PFSK-1 (cell line): ENCODE data around the gene PICALM.

Experiments
- FOXP2 ChIP-seq: optimal IDR thresholded peaks from 2 replicates; pipeline ENCODE3; 2011; ENCODE audit warnings: borderline replicate concordance, control low read depth, inconsistent platforms; ENCODE audit not compliant: insufficient read depth; ENCODE audit errors: extremely low read length, extremely low read depth
- POLR2AphosphoS5 ChIP-seq: IDR thresholded peaks from 2 replicates; pipeline ENCODE4 v1.6.1; 2012; ENCODE audit warnings: low read depth, mild to moderate bottlenecking, control low read depth, low read length, moderate library complexity
- SIN3A ChIP-seq: IDR thresholded peaks from 2 replicates; pipeline ENCODE4 v1.6.1; 2012; ENCODE audit warnings: mild to moderate bottlenecking, low read length, moderate library complexity, borderline replicate concordance; ENCODE audit not compliant: insufficient read depth
- TAF1 ChIP-seq: IDR thresholded peaks from 2 replicates; pipeline ENCODE4 v1.6.1; 2012; ENCODE audit warnings: low read length, control low read depth, borderline replicate concordance; ENCODE audit not compliant: insufficient read depth
- TF ChIP-seq, protein P1 (sequence below), 2 experiments: IDR thresholded peaks; 2 replicates each; pipeline versions ENCODE4 v1.6.1 to v1.8.0; 2011 to 2012; ENCODE audit warnings: low read depth in 2 of 2, low read length in 2 of 2, control low read depth in 1 of 2, inconsistent platforms in 1 of 2, mild to moderate bottlenecking in 1 of 2, moderate library complexity in 1 of 2; ENCODE audit not compliant: insufficient read depth in 1 of 2

PICALM gene

DNA sequence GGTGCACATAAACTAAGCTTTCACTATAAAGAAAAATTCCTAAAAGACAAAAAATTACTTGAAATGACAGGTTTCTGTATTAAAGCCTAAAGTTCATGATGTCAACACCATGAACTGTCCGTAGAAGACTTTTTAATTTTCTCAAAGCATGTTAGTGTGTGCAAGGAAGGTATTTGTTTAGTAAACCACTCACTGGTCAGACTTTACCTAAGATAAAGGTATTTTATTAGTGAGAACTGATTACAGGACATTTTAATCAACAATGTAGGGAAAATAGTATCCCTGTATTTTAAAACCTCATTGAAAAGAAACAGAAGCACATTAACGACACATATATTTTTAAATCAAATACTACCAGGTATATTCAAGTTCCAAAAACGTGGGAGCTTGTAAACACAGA lies 2.9 kb downstream of the PICALM start:
- TF ChIP-seq TAF1 (no peak), SIN3A (no peak), FOXP2 (no peak), POLR2AphosphoS5 (no peak)
- TF ChIP-seq, protein P1, sequence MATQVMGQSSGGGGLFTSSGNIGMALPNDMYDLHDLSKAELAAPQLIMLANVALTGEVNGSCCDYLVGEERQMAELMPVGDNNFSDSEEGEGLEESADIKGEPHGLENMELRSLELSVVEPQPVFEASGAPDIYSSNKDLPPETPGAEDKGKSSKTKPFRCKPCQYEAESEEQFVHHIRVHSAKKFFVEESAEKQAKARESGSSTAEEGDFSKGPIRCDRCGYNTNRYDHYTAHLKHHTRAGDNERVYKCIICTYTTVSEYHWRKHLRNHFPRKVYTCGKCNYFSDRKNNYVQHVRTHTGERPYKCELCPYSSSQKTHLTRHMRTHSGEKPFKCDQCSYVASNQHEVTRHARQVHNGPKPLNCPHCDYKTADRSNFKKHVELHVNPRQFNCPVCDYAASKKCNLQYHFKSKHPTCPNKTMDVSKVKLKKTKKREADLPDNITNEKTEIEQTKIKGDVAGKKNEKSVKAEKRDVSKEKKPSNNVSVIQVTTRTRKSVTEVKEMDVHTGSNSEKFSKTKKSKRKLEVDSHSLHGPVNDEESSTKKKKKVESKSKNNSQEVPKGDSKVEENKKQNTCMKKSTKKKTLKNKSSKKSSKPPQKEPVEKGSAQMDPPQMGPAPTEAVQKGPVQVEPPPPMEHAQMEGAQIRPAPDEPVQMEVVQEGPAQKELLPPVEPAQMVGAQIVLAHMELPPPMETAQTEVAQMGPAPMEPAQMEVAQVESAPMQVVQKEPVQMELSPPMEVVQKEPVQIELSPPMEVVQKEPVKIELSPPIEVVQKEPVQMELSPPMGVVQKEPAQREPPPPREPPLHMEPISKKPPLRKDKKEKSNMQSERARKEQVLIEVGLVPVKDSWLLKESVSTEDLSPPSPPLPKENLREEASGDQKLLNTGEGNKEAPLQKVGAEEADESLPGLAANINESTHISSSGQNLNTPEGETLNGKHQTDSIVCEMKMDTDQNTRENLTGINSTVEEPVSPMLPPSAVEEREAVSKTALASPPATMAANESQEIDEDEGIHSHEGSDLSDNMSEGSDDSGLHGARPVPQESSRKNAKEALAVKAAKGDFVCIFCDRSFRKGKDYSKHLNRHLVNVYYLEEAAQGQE (IDR thresholded peaks at IDR 0.05; ENCODE audit: insufficient read depth in 1 of 2, low read depth in 2 of 2, low read length in 2 of 2) = no peak

DNA sequence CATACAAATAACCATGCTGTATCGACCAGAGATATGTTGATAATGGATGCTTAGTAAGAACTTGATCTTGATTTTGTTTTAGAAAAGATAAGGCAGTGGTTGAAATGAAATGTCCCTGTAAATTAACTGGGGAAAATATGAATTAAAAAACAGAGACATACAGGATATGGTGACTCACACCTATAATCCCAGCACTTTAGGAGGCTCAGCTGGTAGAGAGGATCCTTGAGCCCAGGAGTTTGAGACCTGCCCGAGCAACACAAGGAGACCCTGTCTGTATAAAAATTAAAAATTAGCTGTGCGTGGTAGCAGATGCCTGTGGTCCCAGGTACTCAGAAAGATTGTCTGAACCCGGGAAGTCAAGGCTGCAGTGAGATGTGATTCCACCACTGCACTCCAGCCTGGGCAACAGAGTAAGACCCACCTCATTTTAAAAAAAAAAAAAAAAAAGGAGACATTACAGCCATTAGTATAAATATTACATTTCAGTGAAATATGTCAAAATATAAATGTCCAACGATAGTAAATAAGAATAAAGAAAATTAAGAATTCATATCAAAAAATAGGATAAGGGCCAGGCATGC lies 4.6 kb downstream of the PICALM start:
- TF ChIP-seq SIN3A (peak; percentile 55; the same call in 1 of the 2 replicates), TAF1 (no peak)

DNA sequence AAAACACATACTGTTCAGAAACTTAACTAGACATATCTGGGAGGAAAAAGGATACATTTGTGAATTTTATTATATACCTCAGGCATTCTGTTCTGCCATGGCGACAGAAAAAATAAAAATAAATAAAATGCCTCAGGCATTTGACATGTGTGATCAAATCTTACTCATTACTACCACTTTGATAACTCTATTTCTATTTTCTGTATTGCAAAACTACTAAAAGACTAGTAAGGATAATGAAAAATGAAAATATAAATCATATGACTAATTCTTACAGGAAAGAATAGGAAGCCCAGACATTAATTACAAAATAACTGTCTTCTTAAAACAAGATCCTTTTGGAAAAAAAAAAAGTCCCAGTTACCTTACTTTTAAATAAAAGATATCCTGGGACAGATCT lies 5.3 kb downstream of the PICALM start:
- TF ChIP-seq, protein P1 (IDR thresholded peaks at IDR 0.05; ENCODE audit: insufficient read depth in 1 of 2, low read depth in 2 of 2, low read length in 2 of 2) = no peak
- no peak for TF ChIP-seq TAF1

DNA sequence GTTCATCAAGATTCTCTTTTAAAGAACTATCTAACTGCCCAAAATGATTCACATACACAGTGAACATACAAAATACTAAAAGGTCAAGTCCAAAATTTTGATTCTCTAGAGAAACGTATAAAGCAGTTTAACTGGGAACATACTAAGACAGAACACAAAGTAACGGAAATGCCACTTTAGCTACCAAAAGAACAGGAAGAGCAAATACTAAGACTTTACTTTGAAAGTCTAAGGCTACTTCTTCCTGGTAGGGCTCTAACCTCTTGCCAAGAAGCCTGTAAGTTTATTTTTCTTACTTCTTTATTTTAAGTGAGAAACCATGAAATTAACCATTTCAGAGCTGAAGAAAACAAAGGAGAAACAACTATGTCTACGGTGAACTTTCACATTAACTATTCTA lies 6.2 kb downstream of the PICALM start:
- TF ChIP-seq TAF1 (no peak), POLR2AphosphoS5 (no peak), SIN3A (no peak), FOXP2 (no peak)
- TF ChIP-seq, protein P1 (IDR thresholded peaks at IDR 0.05; ENCODE audit: insufficient read depth in 1 of 2, low read depth in 2 of 2, low read length in 2 of 2) = no peak

DNA sequence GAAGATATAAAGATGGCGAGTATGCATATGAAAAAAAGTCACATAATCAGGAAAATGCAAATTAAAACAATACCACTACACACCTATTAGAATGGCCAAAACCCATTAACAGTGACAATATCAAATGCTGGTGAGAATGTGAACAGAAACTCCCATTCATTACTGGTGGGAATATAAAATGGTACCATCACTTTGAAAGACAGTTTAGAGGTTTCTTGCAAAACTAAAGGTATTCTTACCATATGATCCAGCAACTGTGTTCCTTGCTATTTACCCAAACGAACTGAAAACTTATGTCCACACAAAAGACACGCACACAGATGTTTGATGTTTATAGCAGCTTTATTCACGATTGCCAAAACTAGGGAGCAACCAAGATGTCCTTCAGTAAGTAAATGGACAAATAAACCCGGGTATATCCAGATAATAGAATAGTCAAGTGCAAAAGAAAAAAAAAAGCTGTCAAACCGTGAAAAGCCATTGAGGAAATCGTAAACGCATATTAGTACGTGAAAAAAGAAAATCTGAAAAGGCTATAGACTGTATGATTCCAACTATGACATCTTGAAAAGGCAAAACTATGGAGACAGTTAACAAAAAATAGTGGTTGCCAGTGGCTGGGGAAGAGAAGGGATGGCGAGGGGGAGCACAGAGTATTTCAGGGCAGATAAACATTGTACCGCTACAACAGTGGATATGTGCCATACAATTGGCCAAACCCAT lies 7.2 kb downstream of the PICALM start:
- TF ChIP-seq POLR2AphosphoS5 (no peak), TAF1 (no peak), FOXP2 (no peak), SIN3A (no peak)
- TF ChIP-seq, protein P1 (IDR thresholded peaks at IDR 0.05; ENCODE audit: insufficient read depth in 1 of 2, low read depth in 2 of 2, low read length in 2 of 2) = no peak
